GM18951 (cell line): ENCODE measurements around the gene FBXW8.

ENCODE experiments used
- POLR2A ChIP-seq: IDR thresholded peaks from 4 replicates; pipeline ENCODE4 v1.6.1; 2011; ENCODE audit warnings: mild to moderate bottlenecking; ENCODE audit not compliant: insufficient read length, insufficient read depth; ENCODE audit errors: extremely low read depth
- in situ Hi-C: fragments of 300-500 bp; cut with MboI; formaldehyde crosslinking; loops from one replicate; pipeline ENCODE4 v1.12.0; 2022; ENCODE audit warnings: low sequenced_read_pairs, mixed read lengths, inconsistent platforms; ENCODE audit not compliant: unreplicated experiment

FBXW8 gene, protein sequence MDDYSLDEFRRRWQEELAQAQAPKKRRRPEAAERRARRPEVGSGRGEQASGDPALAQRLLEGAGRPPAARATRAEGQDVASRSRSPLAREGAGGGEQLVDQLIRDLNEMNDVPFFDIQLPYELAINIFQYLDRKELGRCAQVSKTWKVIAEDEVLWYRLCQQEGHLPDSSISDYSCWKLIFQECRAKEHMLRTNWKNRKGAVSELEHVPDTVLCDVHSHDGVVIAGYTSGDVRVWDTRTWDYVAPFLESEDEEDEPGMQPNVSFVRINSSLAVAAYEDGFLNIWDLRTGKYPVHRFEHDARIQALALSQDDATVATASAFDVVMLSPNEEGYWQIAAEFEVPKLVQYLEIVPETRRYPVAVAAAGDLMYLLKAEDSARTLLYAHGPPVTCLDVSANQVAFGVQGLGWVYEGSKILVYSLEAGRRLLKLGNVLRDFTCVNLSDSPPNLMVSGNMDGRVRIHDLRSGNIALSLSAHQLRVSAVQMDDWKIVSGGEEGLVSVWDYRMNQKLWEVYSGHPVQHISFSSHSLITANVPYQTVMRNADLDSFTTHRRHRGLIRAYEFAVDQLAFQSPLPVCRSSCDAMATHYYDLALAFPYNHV

DNA sequence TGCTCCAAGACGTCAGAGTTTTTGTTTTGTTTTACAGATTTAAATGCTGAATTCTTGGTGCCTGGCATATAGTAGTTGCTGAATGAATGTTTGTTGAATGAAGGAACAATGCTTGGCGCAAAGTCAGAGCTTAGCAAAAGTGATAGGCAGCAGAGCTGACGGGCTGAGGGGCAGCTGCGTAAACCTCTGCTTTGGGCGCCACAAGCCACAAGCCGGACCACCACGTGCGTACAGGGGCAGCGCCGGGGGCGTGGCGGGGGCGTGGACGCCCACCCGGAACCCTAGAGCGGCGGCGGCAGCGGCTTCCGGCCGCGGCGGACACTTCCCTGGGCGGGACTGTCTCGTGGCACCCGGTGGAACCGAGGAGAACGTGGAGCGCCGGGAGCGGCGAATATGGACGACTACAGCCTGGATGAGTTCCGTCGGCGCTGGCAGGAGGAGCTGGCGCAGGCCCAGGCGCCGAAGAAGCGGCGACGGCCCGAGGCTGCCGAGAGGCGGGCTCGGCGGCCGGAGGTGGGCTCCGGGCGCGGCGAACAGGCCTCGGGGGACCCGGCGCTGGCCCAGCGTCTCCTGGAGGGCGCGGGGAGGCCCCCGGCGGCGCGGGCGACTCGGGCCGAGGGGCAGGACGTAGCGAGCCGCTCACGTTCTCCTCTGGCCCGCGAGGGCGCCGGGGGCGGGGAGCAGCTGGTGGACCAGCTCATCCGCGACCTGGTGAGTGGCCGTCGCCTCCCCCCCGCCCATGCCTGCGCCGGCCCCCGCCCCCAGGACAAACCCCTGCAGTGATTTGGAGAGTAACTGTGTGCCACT, at the start of gene FBXW8:
TSS of gene FBXW8 (plus strand) at position 306 of the 807 bp plus-strand sequence. CDS start at position 394, 88 bp downstream.
- peak; percentile 76 for TF ChIP-seq POLR2A
- in situ Hi-C loops: no loop called here

GRCh38 chr12:116861320-116861719, 49.4 kb upstream of the FBXW8 start:
- in situ Hi-C loops: no loop called here
- no peak for TF ChIP-seq POLR2A

DNA sequence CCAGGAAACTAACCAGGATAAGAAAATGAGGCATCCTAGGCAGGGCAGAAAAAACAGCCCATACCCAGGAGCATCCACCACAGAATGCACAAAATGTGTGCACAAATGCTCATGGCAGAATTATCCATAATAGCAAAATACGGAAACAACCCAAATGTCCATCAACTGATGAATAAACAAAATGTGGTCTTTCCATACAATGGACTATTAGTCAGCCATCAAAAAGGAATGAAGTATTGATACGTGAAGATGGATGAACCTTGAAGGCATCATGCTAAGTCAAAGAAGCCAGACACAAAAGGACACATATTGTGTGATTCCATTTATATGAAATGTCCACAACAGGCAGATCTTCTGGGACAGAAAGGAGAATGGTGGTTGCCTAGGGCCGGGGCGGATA, 48.6 kb upstream of the FBXW8 start:
- no peak for TF ChIP-seq POLR2A
- in situ Hi-C loops: no loop called here

DNA sequence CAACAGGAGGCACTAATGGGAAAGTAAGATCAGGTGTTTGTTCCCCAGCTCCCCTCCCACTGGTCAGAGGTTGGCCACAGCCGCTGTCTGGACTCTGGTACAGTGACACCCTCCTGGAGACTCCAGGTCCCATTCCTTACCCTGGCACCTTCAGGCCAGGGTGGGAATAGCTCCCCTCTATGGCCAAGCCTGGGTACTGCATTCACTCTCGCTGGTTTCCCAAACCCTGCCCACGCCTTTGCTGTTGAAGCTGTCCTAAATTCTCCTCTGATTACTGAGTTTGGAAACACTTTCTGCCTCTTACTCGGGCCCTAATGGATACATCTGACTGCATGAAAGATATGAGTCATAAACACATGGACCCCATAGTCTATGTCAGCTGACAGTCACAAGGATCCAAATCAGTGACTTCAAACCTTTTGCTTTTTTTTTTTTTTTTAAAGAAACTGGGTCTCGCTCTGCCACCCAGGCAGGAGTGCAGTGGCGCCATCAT, 47.4 kb upstream of the FBXW8 start:
- in situ Hi-C loops: no loop called here
- no peak for TF ChIP-seq POLR2A

DNA sequence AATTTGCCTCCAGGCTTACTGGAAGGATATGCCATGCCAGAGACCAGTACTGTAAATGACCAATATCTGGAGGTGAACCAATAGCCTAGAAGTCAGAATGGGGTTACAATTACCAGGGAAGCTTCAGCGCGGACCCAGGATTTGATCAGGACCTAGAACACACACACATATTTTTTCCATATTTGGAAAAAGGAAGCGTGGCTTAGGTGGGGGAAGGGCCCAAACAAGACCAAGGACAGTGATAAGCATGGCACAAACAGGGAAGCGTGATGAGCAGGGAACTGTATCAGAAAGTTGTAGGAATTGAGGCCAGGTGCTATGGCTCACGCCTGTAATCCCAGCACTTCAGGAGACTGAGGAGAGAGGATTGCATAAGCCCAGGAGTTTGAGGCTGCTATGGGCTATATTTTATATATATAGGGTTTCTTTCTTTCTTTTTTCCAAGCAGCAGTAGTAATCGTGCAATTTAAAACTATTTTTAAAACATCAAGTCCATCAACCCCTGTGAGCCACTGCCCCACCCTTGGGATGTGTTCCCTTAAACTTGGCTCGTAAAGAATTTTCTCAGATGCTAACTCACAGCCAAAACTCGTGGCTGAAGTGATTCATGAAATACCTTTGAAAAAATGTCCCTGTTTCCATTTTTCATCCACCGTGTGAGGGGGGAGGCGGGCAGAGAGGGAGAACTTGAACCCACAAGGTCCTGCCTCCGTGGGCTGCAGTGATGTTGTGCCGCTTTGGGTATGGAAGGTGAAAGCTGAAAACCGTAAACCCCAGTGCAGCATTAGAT, 46.2 kb upstream of the FBXW8 start:
- TF ChIP-seq POLR2A: no peak
- in situ Hi-C loops: no loop called here

GRCh38 chr12:116867523-116867922, 43.2 kb upstream of the FBXW8 start:
- no peak for TF ChIP-seq POLR2A
- in situ Hi-C loops: no loop called here

DNA sequence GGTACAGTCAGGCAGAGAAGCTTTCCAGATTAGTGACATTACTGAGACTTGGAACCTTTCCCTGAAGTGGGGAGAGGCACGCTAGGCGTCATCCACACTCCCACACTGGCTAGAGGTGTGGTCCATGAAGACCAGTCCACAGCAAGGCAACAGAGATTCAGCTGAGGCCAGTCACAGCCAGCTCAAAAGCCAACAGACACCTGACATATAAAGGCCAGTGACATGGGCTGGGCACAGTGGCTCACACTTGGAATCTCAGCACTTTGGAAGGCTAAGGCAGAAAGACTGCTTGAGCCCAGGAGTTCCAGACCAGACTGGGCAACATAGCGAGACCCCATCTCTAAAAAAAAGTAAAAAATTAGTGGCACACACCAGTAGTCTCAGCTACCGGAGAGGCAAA, 40.4 kb upstream of the FBXW8 start:
- no peak for TF ChIP-seq POLR2A

GRCh38 chr12:116874324-116874995, 36.3 kb upstream of the FBXW8 start:
- TF ChIP-seq POLR2A: no peak
- in situ Hi-C loops: no loop called here

More for the DNA sequence above, 40.4 kb upstream of the FBXW8 start:
- in situ Hi-C loops: no loop called here

GRCh38 chr12:116876151-116876869, 34.4 kb upstream of the FBXW8 start:
- in situ Hi-C loops: no loop called here
- no peak for TF ChIP-seq POLR2A

DNA sequence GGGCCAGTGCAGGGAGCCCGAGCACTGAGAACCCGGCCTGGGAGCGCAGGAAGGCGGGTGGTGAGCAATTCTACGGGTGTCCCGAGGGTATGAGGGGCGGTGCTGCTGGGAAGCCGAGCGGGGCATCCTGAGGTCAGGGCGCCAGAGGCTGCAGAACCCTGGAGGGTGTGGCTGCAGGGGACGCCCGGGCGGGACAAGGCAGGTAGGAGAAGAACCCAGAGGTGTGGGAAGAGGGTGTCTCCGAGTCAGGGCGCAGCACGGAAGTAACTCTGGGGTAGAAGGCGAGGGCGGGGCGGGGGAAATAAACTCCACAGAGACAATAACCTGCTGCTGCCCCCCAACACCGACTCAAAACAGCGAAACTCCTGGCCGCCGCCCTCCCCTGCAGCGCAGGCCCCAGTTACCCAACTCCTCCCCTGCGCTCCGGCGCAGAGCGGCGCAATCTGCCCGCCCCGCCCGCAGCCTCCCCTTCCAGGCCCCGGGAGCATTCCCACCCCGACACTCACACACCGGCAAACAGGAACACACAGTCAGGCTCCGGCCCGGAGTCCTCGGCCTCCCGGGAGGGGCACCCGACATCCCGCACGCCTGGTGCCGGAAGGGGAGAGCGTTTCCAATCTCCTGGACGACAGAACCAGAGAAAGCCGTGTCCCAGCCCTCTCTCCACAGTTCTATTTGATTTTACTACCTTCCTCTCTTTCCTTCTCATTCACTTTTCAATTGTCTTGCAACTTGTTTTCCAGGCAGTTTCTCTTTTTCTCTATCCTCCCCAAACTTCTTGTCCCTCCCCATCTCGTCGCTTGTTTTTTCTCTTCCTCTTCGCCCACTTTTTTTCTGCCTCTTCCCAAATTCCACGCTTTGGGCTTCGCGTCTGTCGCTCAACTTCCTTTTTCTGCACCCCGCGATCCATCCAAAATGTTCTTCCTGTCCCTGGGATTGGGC, 31.9 kb upstream of the FBXW8 start:
- TF ChIP-seq POLR2A: no peak
- in situ Hi-C loops: no loop called here

DNA sequence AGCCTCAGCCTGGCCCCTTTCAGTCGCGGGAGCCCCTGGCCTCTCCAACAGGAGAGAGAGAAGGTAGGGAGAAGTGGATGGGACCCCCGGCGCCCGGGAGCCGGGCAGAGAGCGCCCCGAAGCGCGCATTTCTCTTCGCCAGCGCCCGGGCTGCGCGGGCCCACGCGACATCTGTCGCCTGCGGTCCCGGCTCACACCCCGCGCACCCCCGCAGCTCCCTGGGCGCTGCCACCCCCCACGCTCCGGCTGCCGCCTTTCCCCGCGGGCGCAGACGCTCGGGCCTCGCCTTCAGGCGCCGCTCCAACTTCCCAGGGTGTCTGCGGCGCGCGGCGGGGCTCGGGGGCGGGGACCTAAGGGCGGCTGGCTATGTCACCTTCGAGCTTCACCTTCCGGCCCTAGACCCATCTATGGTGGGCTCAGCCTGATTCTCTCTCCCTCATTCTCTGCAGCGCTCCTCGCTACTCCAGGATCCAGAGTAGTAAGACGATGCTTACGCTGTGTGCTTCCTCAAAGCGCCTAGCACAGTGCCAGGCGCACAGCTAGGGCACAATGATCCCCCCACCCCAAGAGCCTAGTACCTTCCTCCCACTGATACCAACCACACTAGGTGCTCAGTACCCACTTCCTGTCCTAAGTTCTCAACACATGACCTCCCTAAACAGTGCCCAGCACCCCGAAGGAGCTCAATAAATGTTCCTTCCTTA, 31.1 kb upstream of the FBXW8 start:
- in situ Hi-C loops: no loop called here
- no peak for TF ChIP-seq POLR2A
